HEK293 (cell line): Measurements from ENCODE around the gene POLN.

Source experiments
- CTCF ChIA-PET: fragments of 350-600 bp; formaldehyde crosslinking; extraction: SDS; loops from one replicate; lab custom pipeline; 2021; ENCODE audit warnings: antibody characterized with exemption; lab: Yijun Ruan, JAX
- POLR2A ChIA-PET: fragments of 300-600 bp; formaldehyde crosslinking; extraction: SDS; loops from one replicate; lab custom pipeline; 2020; ENCODE audit warnings: antibody characterized with exemption, inconsistent platforms; lab: Yijun Ruan, JAX
- H3K27ac ChIP-seq: fragments of 200-500 bp; sonication (Bioruptor generic); 2 replicates; pipeline ENCODE4 v1.5.1; 2014; ENCODE audit warnings: low read depth, low read length, control low read depth, inconsistent platforms; ENCODE audit errors: extremely low read depth
- H3K36me3 ChIP-seq, 2 experiments: fragments of 200-500 bp in 1 of 2; sonication (Bioruptor generic) in 1 of 2; 1 replicate in 1 of 2; 2 replicates in 1 of 2; pipeline ENCODE4 v1.5.1; 2014 to 2017; ENCODE audit warnings: inconsistent platforms in 2 of 2, low read length in 2 of 2; ENCODE audit not compliant: control insufficient read depth in 2 of 2, insufficient read depth in 1 of 2
- H3K4me1 ChIP-seq: fragments of 200-500 bp; sonication (Bioruptor generic); 2 replicates; pipeline ENCODE4 v1.5.1; 2014; ENCODE audit warnings: mild to moderate bottlenecking, low read length, inconsistent platforms; ENCODE audit not compliant: control insufficient read depth, insufficient read depth
- H3K4me3 ChIP-seq: 2 replicates; pipeline ENCODE4 v1.5.1; 2011; ENCODE audit warnings: low read depth, mild to moderate bottlenecking, control low read depth, low read length, moderate library complexity
- H3K9me3 ChIP-seq: fragments of 200-500 bp; sonication (Bioruptor generic); 2 replicates; pipeline ENCODE4 v1.5.1; 2014; ENCODE audit warnings: low read depth, low read length, inconsistent platforms; ENCODE audit not compliant: control insufficient read depth, insufficient read depth
- EGR2 ChIP-seq: fragments of 450-650 bp; formaldehyde crosslinking; IDR thresholded peaks from 2 replicates; pipeline ENCODE4 v1.5.1; 2016; ENCODE audit warnings: low read depth, missing biosample characterization, missing genetic modification characterization
- GLI2 ChIP-seq: fragments of 450-650 bp; formaldehyde crosslinking; IDR thresholded peaks from 2 replicates; pipeline ENCODE4; 2017; ENCODE audit warnings: missing biosample characterization, missing genetic modification characterization, low read depth, borderline replicate concordance
- REPIN1 ChIP-seq: fragments of 450-650 bp; formaldehyde crosslinking; IDR thresholded peaks from 2 replicates; pipeline ENCODE4 v1.5.1; 2017; ENCODE audit warnings: missing biosample characterization, missing genetic modification characterization, low read depth
- SETDB1 ChIP-seq: IDR thresholded peaks from one replicate; pipeline ENCODE4 v1.6.1; 2017; ENCODE audit warnings: mild to moderate bottlenecking, low read length, moderate library complexity, mixed read lengths; ENCODE audit not compliant: insufficient read length
- ZNF121 ChIP-seq: fragments of 450-650 bp; formaldehyde crosslinking; IDR thresholded peaks from 2 replicates; pipeline ENCODE4 v1.5.1; 2016; ENCODE audit warnings: missing biosample characterization, missing genetic modification characterization
- ZNF146 ChIP-seq: fragments of 450-650 bp; formaldehyde crosslinking; IDR thresholded peaks from 2 replicates; pipeline ENCODE4 v1.5.1; 2016; ENCODE audit warnings: missing biosample characterization, missing genetic modification characterization
- ZNF155 ChIP-seq: fragments of 450-650 bp; formaldehyde crosslinking; IDR thresholded peaks from 2 replicates; pipeline ENCODE4 v1.5.1; 2016; ENCODE audit warnings: missing biosample characterization, missing genetic modification characterization
- ZNF169 ChIP-seq: fragments of 450-650 bp; formaldehyde crosslinking; IDR thresholded peaks from 2 replicates; pipeline ENCODE4 v1.5.1; 2016; ENCODE audit warnings: missing biosample characterization, missing genetic modification characterization
- ZNF341 ChIP-seq: fragments of 450-650 bp; formaldehyde crosslinking; IDR thresholded peaks from 2 replicates; pipeline ENCODE4; 2016; ENCODE audit warnings: low read depth, missing biosample characterization, missing genetic modification characterization
- ZNF354C ChIP-seq: fragments of 450-650 bp; formaldehyde crosslinking; IDR thresholded peaks from 2 replicates; pipeline ENCODE4 v1.5.1; 2016; ENCODE audit warnings: missing biosample characterization, missing genetic modification characterization, low read depth, borderline replicate concordance
- ZNF473 ChIP-seq: fragments of 450-650 bp; formaldehyde crosslinking; IDR thresholded peaks from 2 replicates; pipeline ENCODE4 v1.5.1; 2017; ENCODE audit warnings: missing biosample characterization, missing genetic modification characterization
- ZNF610 ChIP-seq: fragments of 450-650 bp; formaldehyde crosslinking; IDR thresholded peaks from 2 replicates; pipeline ENCODE4 v1.5.1; 2016; ENCODE audit warnings: missing biosample characterization, missing genetic modification characterization, borderline replicate concordance
- ZNF621 ChIP-seq: fragments of 450-650 bp; formaldehyde crosslinking; IDR thresholded peaks from 2 replicates; pipeline ENCODE4 v1.5.1; 2017; ENCODE audit warnings: missing biosample characterization, missing genetic modification characterization
- ZNF677 ChIP-seq: fragments of 450-650 bp; IDR thresholded peaks from 2 replicates; pipeline ENCODE4 v1.5.0; 2018; ENCODE audit warnings: missing biosample characterization, mild to moderate bottlenecking, missing genetic modification characterization, moderate library complexity
- ZNF701 ChIP-seq: fragments of 450-650 bp; formaldehyde crosslinking; IDR thresholded peaks from 2 replicates; pipeline ENCODE4 v1.5.1; 2016; ENCODE audit warnings: missing biosample characterization, missing genetic modification characterization
- ZNF747 ChIP-seq: fragments of 450-650 bp; formaldehyde crosslinking; IDR thresholded peaks from 2 replicates; pipeline ENCODE4 v1.5.1; 2016; ENCODE audit warnings: missing biosample characterization, missing genetic modification characterization
- ZSCAN30 ChIP-seq: fragments of 450-650 bp; IDR thresholded peaks from 2 replicates; pipeline ENCODE4 v1.5.1; 2018; ENCODE audit warnings: missing biosample characterization, mild to moderate bottlenecking, missing genetic modification characterization, moderate library complexity
- ZXDB ChIP-seq: fragments of 450-650 bp; formaldehyde crosslinking; IDR thresholded peaks from 2 replicates; pipeline ENCODE4 v1.5.1; 2016; ENCODE audit warnings: missing biosample characterization, missing genetic modification characterization
- TF ChIP-seq, protein P1 (sequence below): fragments of 450-650 bp; formaldehyde crosslinking; IDR thresholded peaks from 2 replicates; pipeline ENCODE4 v1.5.1; 2016; ENCODE audit warnings: missing biosample characterization, missing genetic modification characterization
- TF ChIP-seq, protein P2 (sequence below): fragments of 450-650 bp; formaldehyde crosslinking; conservative IDR thresholded peaks from 2 replicates; pipeline ENCODE4 v1.5.1; 2016; ENCODE audit warnings: low read depth, missing biosample characterization, missing genetic modification characterization
- TF ChIP-seq, protein P3 (sequence below): sonication (generic); formaldehyde crosslinking; IDR thresholded peaks from 2 replicates; pipeline ENCODE4 v1.8.1; 2022; ENCODE audit warnings: mild to moderate bottlenecking, moderate library complexity, missing genetic modification reagents
- TF ChIP-seq, protein P4 (sequence below): fragments of 450-650 bp; formaldehyde crosslinking; IDR thresholded peaks from 2 replicates; pipeline ENCODE4 v1.5.1; 2016; ENCODE audit warnings: missing biosample characterization, missing genetic modification characterization

Gene POLN

DNA sequence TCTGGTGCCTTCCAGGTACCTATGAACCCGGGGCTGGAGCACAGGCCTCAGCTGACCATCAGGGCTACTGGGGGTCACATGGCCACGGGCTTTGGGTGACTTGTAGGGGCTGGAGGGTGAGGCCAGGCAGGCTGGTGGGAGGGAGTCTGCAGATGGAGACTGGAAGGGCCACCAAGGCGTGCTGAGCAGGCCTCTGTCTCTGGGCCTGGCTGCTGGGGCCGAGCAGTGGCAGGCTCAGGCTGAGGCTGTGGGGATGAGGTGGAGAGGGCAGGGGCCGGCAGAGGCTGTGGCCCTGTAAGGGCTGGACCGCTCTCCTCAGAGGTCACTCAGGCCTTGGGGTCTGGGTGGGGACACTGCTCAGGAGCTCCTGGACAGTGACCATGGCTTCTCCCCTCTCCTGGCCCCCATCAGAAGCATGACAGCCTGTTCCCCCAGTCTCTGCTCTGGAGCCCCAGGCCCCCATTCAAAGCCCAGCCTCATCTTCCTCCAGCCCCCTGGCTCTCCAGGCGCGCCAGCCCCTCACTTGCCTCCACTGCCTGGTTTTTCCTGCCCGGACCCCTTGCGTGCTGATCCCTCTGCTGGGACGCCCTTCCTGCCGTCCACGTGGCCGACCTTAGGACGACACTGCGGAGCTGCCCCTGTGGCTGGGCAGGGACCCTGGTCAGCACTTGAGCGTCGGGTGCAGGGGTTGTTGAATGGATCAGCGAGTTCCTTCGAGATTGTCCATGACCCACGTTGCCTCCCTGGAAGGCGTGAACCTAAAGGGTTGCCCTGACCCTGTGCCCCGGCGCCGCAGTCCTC lies 193.9 kb downstream of the POLN start:
- TF ChIP-seq SETDB1 (no peak), REPIN1 (tag by site-specific recombination) (no peak), ZNF155 (no peak), ZXDB (tag by site-specific recombination) (no peak), ZNF747 (no peak), ZNF354C (tag by site-specific recombination) (no peak)
- TF ChIP-seq, protein P1, sequence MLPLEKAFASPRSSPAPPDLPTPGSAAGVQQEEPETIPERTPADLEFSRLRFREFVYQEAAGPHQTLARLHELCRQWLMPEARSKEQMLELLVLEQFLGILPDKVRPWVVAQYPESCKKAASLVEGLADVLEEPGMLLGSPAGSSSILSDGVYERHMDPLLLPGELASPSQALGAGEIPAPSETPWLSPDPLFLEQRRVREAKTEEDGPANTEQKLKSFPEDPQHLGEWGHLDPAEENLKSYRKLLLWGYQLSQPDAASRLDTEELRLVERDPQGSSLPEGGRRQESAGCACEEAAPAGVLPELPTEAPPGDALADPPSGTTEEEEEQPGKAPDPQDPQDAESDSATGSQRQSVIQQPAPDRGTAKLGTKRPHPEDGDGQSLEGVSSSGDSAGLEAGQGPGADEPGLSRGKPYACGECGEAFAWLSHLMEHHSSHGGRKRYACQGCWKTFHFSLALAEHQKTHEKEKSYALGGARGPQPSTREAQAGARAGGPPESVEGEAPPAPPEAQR (tag by site-specific recombination): no peak
- H3K4me1 ChIP-seq: no peaks in the 10 kb centered on the region
- H3K9me3 ChIP-seq: no peaks in the 10 kb centered on the region
- H3K4me3 ChIP-seq: no peak overlapping the region
- peaks cover 0 to 6% of the 10 kb centered on the region in 2 experiments; a peak in 1 of 3 replicates for H3K36me3 ChIP-seq
- POLR2A ChIA-PET: no interaction called here
- no peak overlapping the region for H3K27ac ChIP-seq
- CTCF ChIA-PET: no interaction called here

DNA sequence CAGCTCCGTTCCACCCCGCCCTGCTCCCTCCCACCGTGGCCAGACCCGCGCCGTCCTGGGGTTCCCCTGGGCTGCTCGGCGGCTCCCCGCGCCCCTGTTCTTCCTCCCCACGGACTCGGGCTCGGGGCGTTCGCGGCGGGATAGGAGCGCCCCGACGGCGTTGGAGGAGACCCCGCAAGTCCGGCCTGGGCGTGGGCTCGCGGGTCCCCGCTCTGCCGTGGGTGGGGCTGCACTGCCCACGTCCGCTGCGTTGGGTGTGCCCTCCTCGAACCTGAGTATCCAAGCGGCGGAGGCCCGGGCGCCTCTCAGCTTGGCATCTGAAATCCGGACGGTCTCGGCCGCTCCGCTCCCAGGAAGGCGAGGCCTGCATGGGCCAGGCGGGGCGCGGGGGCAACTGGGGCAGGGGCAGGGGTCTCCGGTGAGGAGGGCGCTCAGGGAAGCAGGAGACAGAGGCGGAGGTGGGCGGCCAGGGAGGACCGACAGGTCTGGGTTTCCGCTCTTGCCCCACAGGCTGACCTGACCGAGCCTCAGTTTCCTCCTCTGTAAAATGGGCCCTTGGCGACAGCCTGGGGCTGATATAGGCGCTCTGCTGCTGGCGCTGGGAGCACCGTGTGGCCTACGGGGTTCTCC lies 194.8 kb downstream of the POLN start:
- ChIA-PET CTCF (no interaction called here), POLR2A (no interaction called here)
- Histone ChIP-seq H3K36me3 (peaks cover 0 to 6% of the 10 kb centered on the region in 2 experiments; a peak in 1 of 3 replicates), H3K9me3 (no peaks in the 10 kb centered on the region), H3K4me1 (no peaks in the 10 kb centered on the region), H3K27ac (no peak overlapping the region), H3K4me3 (no peak overlapping the region)
- no peak for TF ChIP-seq SETDB1
- no peak for TF ChIP-seq ZNF473
- TF ChIP-seq, protein P2, sequence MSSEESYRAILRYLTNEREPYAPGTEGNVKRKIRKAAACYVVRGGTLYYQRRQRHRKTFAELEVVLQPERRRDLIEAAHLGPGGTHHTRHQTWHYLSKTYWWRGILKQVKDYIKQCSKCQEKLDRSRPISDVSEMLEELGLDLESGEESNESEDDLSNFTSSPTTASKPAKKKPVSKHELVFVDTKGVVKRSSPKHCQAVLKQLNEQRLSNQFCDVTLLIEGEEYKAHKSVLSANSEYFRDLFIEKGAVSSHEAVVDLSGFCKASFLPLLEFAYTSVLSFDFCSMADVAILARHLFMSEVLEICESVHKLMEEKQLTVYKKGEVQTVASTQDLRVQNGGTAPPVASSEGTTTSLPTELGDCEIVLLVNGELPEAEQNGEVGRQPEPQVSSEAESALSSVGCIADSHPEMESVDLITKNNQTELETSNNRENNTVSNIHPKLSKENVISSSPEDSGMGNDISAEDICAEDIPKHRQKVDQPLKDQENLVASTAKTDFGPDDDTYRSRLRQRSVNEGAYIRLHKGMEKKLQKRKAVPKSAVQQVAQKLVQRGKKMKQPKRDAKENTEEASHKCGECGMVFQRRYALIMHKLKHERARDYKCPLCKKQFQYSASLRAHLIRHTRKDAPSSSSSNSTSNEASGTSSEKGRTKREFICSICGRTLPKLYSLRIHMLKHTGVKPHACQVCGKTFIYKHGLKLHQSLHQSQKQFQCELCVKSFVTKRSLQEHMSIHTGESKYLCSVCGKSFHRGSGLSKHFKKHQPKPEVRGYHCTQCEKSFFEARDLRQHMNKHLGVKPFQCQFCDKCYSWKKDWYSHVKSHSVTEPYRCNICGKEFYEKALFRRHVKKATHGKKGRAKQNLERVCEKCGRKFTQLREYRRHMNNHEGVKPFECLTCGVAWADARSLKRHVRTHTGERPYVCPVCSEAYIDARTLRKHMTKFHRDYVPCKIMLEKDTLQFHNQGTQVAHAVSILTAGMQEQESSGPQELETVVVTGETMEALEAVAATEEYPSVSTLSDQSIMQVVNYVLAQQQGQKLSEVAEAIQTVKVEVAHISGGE (tag by site-specific recombination): no peak
- TF ChIP-seq, protein P3, sequence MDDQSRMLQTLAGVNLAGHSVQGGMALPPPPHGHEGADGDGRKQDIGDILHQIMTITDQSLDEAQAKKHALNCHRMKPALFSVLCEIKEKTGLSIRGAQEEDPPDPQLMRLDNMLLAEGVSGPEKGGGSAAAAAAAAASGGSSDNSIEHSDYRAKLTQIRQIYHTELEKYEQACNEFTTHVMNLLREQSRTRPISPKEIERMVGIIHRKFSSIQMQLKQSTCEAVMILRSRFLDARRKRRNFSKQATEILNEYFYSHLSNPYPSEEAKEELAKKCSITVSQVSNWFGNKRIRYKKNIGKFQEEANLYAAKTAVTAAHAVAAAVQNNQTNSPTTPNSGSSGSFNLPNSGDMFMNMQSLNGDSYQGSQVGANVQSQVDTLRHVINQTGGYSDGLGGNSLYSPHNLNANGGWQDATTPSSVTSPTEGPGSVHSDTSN (CRISPR knock-in tag): no peak
- TF ChIP-seq ZNF701 (tag by site-specific recombination): no peak
- no peak for TF ChIP-seq GLI2 (tag by site-specific recombination)
- TF ChIP-seq EGR2 (tag by site-specific recombination): no peak
- TF ChIP-seq, protein P4, sequence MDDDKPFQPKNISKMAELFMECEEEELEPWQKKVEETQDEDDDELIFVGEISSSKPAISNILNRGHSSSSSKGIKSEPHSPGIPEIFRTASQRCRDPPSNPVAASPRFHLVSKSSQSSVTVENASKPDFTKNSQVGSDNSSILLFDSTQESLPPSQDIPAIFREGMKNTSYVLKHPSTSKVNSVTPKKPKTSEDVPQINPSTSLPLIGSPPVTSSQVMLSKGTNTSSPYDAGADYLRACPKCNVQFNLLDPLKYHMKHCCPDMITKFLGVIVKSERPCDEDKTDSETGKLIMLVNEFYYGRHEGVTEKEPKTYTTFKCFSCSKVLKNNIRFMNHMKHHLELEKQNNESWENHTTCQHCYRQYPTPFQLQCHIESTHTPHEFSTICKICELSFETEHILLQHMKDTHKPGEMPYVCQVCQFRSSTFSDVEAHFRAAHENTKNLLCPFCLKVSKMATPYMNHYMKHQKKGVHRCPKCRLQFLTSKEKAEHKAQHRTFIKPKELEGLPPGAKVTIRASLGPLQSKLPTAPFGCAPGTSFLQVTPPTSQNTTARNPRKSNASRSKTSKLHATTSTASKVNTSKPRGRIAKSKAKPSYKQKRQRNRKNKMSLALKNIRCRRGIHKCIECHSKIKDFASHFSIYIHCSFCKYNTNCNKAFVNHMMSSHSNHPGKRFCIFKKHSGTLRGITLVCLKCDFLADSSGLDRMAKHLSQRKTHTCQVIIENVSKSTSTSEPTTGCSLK: no peak
- no peak for TF ChIP-seq ZNF677 (tag by site-specific recombination)
- no peak for TF ChIP-seq ZNF169 (tag by site-specific recombination)
- no peak for TF ChIP-seq ZNF610 (tag by site-specific recombination)
- no peak for TF ChIP-seq ZNF341 (tag by site-specific recombination)
- no peak for TF ChIP-seq ZNF146 (tag by site-specific recombination)
- no peak for TF ChIP-seq ZSCAN30 (tag by site-specific recombination)
- TF ChIP-seq ZNF621 (tag by site-specific recombination): no peak
- no peak for TF ChIP-seq ZNF121 (tag by site-specific recombination)
